GM21786 (cell line): ENCODE measurements around the gene LCOR.

ENCODE experiments used
- ATAC-seq: cut with Tn5 transposase; IDR thresholded peaks from one replicate; pipeline ENCODE4 v1.9.1; 2021; ENCODE audit not compliant: unreplicated experiment

LCOR gene

DNA sequence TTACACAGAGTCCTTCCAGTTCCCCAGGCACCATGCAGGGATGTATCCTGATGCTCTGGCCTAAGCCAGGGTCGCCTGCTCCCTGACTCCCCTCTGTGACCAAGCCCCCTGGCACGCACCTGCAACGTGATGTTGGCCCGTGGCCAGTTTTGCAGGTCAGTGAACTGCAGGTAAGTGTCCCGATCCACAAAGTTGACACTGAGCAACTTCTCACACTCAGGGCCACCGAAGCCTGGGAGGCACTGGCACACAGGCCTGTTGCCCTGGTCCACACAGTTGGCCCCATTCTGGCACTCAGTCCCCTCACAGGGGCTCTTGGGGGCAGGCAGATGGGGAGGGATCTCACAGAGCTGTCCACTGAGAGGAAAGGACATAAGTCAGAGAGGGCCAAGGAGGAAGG lies 174.3 kb downstream of the LCOR start:
- ATAC-seq: no peak

DNA sequence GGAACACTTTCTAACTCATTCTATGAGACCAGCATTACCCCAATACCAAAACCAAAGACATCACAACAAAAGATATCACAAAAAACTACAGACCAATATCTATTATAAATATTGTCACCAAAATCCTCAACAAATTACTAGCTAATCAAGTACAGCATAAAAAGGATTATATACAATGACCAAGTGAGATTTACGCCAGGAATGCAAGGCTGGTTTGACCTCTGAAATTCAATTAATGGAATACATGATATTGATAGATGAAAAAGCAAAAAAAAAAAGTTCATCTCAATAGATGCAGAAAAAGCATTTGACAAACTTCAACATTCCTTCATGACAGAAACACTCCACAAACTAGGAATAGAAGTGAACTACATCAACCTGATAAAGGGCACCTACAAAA lies 175.3 kb downstream of the LCOR start:
- ATAC-seq: no peak

DNA sequence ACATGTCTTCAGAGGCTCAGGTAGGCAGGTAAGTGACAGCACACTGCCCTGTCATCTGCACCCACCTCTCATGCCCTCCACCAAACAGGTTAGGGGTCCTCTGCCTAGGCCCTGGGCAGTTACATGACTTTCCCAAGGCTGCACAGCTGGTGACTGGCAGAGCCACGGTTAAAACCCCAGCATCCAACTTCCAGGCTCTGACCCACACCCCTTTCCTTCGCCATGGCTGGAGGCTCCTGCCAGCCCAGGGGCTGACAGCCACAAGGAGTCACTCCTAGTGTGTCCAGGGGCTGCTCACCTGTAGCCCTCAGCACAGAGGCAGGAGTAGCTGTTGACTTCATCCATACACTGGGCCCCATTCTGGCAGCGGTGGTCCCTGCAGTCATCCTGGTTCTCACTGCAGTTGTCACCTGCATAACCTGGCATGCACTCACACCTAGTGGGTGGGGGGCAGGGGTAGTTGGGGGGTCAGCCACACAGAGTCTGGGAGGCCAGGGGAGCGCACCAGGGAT lies 178.7 kb downstream of the LCOR start:
- no peak for ATAC-seq

DNA sequence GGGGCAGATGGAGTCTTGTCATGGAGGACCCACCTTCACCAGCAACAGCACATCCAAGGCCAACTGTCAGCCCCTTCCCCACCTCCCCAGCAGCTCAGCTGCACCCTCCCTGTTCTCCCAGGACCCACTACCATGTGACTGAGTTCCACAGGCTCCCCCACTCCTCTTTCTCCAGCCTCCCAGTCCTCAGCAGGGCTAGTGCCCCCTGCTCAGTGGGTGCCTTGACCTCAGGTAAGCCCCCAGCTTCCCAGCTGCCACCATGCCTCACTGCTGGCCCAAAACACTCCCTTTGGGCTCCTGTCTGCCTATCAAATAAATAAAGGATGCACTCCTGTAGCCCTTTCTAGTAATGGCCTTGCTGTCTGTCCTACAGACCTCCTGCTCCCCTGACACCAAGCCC lies 179.3 kb downstream of the LCOR start:
- ATAC-seq: no peak

DNA sequence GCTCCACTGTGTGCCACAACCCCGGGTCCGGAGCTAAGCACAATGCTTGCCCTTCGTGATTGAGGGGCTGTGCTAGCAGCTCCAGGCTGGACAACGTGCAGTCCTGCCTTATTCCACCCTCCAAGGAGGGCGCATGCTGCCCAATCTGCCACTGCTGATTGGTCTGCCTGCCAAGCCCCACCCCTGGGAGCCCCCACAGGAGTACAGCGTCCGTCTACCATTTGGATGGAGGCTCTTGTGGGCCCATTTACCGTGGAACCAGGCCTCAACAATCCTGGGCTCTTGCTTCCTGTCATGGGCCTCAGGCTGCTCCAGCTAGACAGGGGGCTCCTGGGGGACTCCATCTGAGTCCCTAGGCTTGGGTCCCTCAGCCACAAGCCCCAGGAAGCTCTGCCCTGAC lies 180.4 kb downstream of the LCOR start:
- no peak for ATAC-seq

DNA sequence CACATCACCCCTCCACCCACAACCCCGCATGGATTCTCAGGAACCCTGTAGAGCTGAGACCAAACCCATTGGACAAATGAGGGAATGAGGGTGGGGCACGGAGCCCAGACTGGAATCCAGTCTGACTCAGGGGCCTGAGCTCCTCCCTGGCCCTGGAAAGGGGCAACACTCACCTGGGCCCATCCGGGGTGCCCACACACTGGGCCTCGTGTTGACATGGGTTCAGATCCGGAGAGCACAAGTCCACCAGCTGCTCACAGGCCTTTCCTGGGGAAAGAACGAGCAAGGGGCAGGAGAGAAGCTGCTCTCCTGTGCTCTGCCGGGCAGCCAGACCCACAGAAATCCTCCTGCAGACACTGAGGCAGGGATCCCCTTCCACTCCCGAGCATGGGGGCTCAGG lies 181.5 kb downstream of the LCOR start:
- no peak for ATAC-seq

DNA sequence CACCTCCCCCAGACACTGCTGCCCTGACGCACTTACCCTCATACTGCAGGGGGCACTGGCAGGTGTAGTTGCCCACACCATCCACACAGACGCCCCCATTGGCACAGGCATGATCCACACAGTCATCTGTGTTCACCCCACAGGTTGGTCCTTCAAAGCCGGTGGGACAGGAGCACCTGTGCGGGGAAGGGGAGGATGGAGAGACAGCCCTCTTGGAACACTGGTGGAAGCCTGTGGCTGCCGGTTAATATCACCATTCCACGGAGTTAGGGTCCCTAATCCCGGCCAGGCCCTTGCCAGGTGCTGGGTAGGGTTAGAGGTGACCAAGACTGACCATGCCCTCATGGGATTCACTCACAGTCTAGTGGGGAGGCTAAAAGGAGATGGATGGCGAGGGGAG lies 181.9 kb downstream of the LCOR start:
- no peak for ATAC-seq

DNA sequence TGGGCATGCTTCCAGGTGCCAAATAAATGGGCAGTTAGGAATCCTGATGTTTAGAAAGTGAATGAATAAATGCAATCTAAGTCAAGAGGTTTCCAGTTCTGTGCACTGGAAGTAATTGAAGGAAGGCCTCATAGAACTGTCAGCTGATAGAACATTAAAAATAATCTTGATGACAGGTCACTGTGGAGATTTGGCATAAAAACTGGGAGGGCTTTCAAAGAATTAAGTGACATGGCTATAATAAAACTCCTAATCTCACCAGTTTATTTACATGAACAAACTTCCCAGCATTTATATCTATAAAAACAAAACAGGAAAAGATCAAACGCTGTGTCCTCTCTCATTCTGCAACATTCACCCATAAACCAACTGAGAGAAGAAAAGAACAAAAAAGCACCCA lies 183.1 kb downstream of the LCOR start:
- ATAC-seq: no peak

DNA sequence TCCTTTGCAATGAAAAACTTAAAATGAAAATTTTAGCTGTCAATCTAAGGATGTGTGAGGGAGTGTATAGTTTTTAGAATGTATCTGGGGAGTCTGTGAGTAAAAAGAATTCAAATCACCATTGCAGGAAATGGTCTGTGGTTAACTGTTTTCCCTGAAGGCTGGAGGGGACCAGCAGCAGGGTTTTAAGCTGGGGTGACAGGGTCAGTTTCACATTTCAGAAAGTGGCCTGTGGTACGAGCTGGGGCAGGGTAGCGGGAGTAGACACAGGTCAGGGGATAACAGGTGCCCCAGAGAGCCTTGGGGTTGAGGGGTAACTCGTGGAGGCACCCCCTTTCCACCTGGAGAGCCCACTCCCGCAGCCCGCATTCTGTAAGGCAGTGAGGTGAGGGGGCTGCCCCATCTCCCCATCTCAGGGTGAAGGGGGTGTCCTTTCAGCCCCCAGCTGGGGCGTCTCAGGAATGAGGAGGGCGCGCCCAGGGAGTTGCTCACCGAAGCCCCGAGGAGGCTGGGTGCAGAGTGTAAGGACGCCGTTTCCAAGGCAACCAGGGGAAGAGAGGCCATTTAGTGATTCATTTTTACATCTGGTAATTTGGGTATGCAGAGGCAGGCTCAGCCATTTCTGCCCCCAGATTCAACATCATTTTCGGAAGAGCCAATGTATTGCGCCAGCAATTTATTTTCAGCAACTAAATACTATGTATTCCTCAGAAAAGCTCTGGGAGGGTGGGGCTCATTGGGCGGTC lies 184.8 kb downstream of the LCOR start:
- ATAC-seq: peak; percentile 87

DNA sequence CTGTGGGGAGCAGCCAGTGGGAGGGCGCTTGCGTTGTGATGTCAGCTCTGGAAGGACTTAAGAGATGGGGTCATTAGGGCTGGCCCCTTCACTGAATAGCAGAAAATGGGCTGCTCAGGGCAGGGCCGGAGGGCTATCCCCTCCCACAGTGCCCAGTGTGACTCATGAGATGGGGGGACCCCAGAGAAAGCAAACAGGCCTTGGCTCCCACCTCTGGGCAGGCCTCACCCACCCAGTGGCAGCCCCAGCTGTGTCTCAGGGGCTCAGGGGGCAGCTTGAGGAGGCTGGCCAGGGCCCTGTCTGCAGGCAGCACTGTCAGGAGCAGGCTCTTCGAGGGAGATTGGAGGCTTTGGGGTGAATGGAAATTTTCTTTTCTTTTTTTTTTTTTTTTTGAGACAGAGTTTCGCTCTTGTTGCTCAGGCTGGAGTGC lies 185.4 kb downstream of the LCOR start:
- no peak for ATAC-seq

DNA sequence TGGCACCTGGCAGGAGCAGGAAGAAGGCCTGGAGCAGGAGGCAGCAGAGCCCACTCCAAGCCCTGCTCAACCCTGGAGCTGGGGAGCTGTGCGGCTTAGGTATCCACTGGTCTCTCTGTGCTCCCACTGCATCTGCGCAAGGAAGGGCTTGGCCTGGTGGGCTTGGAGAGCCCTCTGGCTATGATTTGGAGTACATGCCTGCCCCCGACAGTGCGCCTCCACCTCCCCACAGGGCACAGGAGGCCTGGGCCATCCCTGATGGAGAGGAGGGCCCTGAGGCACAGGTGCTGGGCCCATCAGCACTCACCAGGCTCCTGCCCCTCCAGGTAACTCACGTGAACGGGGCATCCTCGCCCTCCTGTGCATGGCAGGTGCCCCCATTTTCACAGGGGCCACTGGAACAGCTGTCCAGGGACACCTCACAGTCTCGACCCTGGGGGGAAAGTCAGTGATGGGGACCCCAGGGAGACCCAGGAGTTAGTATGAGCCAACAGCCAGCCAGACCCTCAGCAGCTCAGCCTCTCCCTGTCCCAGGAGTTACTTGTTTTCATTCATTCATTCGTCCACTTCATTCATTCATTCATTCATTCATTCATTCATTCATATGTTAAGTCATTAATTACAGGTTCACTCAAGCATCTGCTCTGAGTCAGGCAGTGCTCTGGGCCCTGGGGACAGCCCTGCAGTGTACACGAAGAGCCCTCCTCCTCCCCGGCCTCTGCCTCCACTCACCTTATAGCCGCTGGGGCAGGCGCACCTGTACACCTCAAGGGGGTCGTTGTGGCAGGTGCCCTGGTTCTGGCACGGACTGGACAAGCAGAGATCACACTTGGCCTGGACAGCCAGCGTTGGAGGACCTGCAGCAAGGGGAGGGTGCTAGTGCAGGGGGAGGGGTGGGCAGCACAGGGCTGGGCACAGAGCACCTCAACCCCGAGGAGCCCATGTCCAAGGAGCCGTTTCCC lies 186.4 kb downstream of the LCOR start:
- no peak for ATAC-seq

DNA sequence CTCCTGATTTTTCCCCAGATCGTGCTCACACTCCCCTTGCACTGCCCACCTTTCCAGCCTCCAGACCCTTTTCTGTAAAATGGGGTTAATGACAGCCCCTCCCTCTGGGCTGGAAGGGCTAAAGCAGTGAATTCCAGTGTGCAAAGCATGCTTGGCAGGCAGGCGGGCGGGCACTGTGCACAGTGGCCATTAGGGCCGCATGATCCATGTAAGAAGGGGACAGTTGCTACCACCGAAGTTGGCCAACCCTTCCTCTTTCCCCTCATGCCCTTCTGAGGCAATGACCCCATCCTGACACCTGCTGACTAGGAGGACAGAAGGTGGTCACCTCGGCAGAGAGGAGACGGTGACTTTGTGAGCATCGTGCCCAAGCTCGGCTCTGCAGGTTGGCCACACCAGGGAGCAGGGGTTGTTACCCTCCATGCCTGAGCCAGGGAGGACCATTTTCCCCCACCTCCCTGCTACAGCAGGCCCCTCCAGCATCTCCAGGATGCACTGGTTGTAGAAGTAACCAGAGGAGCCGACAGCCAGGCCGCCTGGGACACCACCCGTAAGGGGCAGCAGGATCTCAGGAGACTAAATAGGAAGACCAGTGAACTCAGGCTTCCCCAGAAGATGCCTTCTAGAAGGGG lies 187.2 kb downstream of the LCOR start:
- ATAC-seq: no peak

DNA sequence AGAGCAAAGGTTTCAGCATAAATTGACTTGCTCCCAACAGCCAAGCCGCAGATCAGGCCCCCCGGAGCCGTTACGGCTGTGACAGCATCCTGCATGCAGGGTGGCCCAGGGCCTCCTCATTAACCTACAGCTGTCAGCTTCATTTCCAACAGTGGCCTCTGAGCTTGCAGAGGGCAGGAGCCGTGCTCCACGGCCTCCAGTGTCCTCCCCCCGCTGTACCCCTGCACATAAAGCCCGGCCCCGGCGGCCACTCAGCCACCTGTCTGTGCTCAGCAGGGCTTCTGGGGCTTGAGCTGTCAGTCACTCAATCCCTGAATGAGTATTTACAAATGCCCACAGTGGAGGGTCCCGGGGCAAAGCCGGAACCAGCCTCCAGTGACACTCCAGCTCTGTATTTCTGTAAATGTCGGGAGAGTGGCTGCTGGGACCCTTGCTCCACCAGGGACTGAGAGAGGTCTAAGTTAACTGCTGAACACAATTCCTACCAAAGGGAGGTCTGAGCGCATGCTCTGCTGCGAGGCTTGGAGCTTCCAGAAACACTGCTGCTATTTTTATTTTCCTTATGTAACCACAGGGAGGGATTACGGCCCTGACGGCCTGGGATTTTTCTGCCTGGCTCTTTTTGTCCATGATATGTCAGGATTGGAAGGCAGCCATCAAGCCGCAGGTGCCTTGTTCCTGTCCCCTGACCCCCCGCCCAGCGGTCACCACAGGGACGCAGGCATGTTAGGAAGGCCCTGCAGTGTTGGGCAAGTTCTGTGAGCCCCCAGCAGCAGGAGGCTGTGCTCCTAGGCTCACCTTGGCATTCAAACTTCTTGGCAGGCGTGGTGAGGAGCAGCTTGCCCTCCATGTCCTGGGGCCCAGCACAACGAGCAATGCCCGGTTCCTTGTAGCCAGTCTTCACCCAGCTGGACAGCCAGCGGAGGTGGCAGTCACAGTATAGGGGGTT lies 188.6 kb downstream of the LCOR start:
- ATAC-seq: no peak

DNA sequence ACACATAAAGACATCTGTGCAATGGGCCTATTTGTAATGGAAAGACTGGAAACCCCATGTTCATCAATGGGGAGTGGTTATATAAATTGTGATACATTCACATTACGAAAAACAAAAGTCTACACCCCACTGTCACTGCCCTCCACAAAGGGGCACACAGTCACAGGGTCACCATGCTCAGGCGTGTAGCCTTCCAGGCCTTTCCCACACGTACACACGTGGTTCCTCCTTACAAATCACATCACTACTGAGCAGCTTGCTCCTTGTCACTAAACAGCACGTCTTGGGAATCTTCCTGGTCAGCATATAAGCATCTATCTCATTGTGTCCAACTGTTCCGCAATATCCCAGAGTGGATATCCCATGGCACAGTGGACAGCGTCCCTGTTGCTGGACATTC lies 190.5 kb downstream of the LCOR start:
- ATAC-seq: no peak

DNA sequence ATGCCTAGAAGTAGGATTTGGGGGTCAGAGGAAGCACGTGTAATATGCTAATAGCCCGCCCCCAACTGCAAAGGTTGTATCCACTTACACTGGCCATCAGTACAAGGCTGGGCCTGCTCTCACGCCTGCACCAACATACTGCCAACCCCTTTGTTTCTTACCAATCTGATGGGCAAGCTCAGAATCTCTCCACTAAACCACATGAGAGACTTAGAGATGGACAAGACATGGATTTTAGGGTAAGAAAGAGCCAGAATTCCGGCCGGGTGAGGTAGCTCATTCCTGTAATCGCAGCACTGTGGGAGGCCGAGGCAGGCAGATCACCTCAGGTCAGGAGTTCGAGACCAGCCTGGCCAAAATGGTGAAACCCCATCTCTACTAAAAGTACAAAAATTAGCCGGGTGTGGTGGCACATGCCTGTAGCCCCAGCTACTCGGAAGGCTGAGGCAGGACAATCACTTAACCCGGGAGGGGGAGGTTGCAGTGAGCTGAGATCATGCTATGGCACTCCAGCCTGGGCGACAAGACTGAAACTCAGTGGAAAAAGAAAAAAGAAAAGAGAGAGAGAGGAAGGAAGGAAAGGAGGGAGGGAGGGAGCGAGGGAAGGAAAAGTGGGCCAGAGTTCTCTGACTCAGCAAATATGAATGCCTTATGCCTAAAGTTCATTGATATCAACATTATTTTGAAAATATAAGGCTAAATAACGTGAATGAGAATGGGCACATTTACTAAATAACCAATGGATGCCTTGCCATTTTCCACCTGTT lies 191.5 kb downstream of the LCOR start:
- no peak for ATAC-seq

DNA sequence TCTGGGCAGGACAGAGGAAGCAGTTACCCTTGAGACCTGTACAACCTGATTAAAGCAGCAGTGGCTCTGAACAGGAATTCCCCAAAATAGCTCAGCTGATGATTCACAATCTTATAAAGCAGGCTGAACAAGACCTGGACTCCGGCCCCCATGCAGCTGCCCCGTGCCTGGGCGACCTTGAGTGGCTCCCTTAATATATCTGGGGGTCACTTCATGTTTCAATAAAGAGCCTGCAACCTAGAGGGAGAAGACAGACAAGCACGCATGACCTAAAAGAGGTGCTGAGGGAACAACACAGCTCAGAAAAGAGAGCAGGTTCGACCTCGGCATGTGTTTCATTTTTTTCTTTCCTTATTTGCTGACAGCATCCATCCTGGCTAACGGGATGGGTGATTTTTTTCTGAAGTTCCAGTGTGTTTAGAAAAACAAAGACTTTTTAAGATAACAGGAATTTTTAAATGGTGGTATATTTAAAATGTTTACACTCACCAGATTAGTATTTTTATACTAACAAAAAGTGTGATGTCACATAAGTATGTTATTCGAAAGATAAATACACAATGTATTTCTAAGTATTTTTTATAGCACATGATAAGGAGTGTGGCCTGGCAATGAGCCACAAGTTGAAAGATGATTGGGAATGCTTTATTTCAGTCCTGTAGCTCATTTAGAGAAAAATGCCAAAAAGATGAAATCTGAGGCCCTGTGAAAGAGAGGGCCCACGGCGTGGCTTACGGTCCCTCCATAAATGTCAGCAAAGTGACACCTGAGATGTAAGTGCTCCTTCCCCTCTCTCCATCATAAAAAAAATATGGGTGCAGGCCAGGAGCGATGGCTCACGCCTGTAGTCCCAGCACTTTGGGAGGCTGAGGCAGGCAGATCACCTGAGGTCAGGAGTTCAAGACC lies 192.3 kb downstream of the LCOR start:
- no peak for ATAC-seq

DNA sequence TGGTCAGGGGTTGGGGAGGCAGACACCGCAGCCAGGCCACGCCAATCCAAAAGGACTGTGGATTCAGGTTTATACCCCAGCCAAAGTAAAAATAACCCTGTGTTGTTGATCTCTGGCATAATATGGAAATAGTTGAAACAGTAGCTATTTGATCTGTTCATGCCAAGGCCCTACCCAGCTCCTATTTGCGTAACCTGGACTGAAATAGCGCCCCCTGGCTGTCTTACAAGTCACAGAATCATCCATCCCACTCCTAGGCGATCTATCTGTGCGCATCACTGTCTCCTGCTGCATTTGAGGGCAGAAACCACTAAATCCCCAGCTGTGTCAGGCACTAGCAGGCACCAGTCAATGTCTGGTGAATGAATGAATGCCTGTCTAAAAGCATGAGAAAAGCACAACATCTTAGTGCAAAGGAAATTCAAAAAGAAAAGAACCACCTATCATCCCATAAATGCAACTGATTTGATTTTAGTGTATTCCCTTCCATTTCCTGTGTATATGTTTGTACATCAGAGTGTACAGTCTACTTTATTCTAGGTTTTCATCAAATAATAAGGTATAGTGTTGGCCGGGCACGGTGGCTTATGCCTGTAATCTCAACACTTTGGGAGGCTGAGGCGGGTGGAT lies 193.6 kb downstream of the LCOR start:
- no peak for ATAC-seq

DNA sequence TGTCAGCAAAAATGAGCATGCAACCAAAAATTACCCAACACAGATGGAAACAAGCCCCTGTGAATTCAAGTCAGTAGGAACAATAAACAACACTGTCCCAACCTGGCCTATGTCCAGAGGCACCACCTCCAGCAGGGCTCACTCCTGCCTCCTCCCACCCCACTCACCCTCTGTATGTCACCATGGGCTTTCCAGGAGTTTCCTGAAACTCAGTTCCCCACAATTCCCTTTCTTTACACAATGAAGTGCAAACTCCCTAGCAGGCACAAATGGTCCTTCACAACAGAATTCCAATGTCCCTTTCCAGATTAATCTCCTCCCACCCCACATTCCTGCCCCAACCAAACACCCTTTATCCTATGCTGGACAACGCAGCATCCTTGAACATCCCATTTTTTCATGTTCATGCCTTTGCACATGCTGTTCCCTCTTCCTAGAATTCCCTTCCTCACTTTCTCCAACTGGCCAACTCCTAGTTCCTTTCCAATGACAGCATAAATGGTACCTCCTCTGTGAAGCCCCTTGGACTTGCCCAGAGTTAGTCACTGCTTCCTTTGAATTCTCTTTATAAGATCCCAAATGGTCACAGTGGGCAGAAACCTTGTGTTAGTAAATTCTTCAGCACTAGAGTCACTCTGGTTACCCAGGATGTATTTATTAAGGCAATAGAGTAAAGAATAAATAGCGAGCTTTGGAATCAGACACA lies 196.2 kb downstream of the LCOR start:
- ATAC-seq: no peak
